Panc1 (cell line): ENCODE measurements around the gene ITGA2.

Experiments
- CTCF ChIP-seq: fragments of 450-650 bp; IDR thresholded peaks from 2 replicates; pipeline ENCODE4 v1.5.1; 2017; ENCODE audit warnings: mild to moderate bottlenecking
- POLR2AphosphoS5 ChIP-seq: IDR thresholded peaks from 2 replicates; pipeline ENCODE4 v1.6.1; 2012; ENCODE audit warnings: mild to moderate bottlenecking, low read depth, low read length, moderate library complexity
- TCF7L2 ChIP-seq: IDR thresholded peaks from 2 replicates; pipeline ENCODE4 v1.6.1; 2011; ENCODE audit warnings: mild to moderate bottlenecking, low read depth, low read length, inconsistent platforms
- TF ChIP-seq, protein P1 (sequence below), 2 experiments: IDR thresholded peaks; 2 replicates each; pipeline ENCODE4 v1.6.1; 2011 to 2012; ENCODE audit warnings: low read depth in 2 of 2, control low read depth in 1 of 2, low read length in 1 of 2, mild to moderate bottlenecking in 1 of 2, moderate library complexity in 1 of 2; ENCODE audit not compliant: insufficient read depth in 1 of 2

GRCh38 chr5:52950686-52951085 lies 38.5 kb upstream of the ITGA2 start:
- TF ChIP-seq CTCF (no peak), TCF7L2 (no peak), POLR2AphosphoS5 (no peak)
- TF ChIP-seq, protein P1, sequence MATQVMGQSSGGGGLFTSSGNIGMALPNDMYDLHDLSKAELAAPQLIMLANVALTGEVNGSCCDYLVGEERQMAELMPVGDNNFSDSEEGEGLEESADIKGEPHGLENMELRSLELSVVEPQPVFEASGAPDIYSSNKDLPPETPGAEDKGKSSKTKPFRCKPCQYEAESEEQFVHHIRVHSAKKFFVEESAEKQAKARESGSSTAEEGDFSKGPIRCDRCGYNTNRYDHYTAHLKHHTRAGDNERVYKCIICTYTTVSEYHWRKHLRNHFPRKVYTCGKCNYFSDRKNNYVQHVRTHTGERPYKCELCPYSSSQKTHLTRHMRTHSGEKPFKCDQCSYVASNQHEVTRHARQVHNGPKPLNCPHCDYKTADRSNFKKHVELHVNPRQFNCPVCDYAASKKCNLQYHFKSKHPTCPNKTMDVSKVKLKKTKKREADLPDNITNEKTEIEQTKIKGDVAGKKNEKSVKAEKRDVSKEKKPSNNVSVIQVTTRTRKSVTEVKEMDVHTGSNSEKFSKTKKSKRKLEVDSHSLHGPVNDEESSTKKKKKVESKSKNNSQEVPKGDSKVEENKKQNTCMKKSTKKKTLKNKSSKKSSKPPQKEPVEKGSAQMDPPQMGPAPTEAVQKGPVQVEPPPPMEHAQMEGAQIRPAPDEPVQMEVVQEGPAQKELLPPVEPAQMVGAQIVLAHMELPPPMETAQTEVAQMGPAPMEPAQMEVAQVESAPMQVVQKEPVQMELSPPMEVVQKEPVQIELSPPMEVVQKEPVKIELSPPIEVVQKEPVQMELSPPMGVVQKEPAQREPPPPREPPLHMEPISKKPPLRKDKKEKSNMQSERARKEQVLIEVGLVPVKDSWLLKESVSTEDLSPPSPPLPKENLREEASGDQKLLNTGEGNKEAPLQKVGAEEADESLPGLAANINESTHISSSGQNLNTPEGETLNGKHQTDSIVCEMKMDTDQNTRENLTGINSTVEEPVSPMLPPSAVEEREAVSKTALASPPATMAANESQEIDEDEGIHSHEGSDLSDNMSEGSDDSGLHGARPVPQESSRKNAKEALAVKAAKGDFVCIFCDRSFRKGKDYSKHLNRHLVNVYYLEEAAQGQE (IDR thresholded peaks at IDR 0.05; ENCODE audit: insufficient read depth in 1 of 2, low read depth in 2 of 2, low read length in 1 of 2): no peak
